A673 (cell line): Measurements from ENCODE around the gene SLC2A13. TPM values are rescaled to one million over a fixed set of nuclear protein-coding genes. Genes with fewer than 3 reads are reported as not detected.
A peak's percentile ranks its signal among the peaks of the same experiment; 100 is the strongest.

ENCODE experiments used
- BruUV-seq: library from RNA; stranded (reverse); fragments of 400-500 nt; replicated peaks from 2 replicates; lab custom pipeline; 2021; lab: Mats Ljungman, UMichigan
- CTCF ChIA-PET: fragments of 300-600 bp; sonication (Branson Sonifier 250); formaldehyde crosslinking; loops from one replicate; lab custom pipeline; 2022; ENCODE audit warnings: antibody characterized with exemption; lab: Charles Lee
- POLR2A ChIA-PET: fragments of 300-600 bp; sonication (Branson Sonifier 250); formaldehyde crosslinking; loops from one replicate; lab custom pipeline; 2022; ENCODE audit warnings: antibody characterized with exemption; ENCODE audit not compliant: low non-redundant PET; lab: Charles Lee
- DNase-seq: peaks from one replicate; pipeline ENCODE4 v3.0.0-alpha.2; 2015; ENCODE audit warnings: low spot score
- H3K27ac ChIP-seq: fragments of 200-600 bp; sonication (generic); 2 replicates; pipeline ENCODE4 v1.5.1; 2016; ENCODE audit warnings: mixed run types, low read depth, mild to moderate bottlenecking, mixed read lengths, antibody characterized with exemption, low read length; ENCODE audit not compliant: poor library complexity, severe bottlenecking
- H3K27me3 ChIP-seq: fragments of 200-600 bp; sonication (generic); replicated peaks from 2 replicates; pipeline ENCODE4 v1.6.1; 2017; ENCODE audit warnings: mixed run types, low read depth, mild to moderate bottlenecking, mixed read lengths, antibody characterized with exemption, low read length; ENCODE audit not compliant: insufficient read depth, poor library complexity
- H3K36me3 ChIP-seq: fragments of 200-600 bp; sonication (generic); 2 replicates; pipeline ENCODE4 v1.6.1; 2016; ENCODE audit warnings: mixed run types, mild to moderate bottlenecking, mixed read lengths, antibody characterized with exemption, low read length; ENCODE audit not compliant: insufficient read depth, poor library complexity, severe bottlenecking
- H3K4me1 ChIP-seq: fragments of 200-600 bp; sonication (generic); 2 replicates; pipeline ENCODE4 v1.6.1; 2017; ENCODE audit warnings: mixed run types, mild to moderate bottlenecking, mixed read lengths, antibody characterized with exemption, low read length; ENCODE audit not compliant: insufficient read depth, poor library complexity, severe bottlenecking
- H3K4me3 ChIP-seq: fragments of 200-600 bp; sonication (generic); 2 replicates; pipeline ENCODE4 v1.5.1; 2016; ENCODE audit warnings: low read depth, mixed run types, mild to moderate bottlenecking, mixed read lengths, low read length; ENCODE audit not compliant: poor library complexity, severe bottlenecking
- H3K9me3 ChIP-seq: fragments of 200-600 bp; sonication (generic); 2 replicates; pipeline ENCODE4 v1.6.1; 2016; ENCODE audit warnings: mixed run types, low read depth, mild to moderate bottlenecking, mixed read lengths, antibody characterized with exemption, low read length; ENCODE audit not compliant: poor library complexity, severe bottlenecking
- CTCF ChIP-seq: fragments of 300-800, 200-600 bp; sonication (generic); conservative IDR thresholded peaks from 2 replicates; pipeline ENCODE4 v1.5.1; 2017; ENCODE audit warnings: low read depth, mild to moderate bottlenecking, antibody characterized with exemption, low read length, moderate library complexity, mixed read lengths
- EZH2 ChIP-seq: fragments of 200-600 bp; sonication (generic); IDR thresholded peaks from 2 replicates; pipeline ENCODE4 v1.6.1; 2017; ENCODE audit warnings: borderline replicate concordance, low read depth, mild to moderate bottlenecking, mixed read lengths, antibody characterized with exemption, low read length; ENCODE audit not compliant: poor library complexity, severe bottlenecking
- intact Hi-C: fragments of 100-400 bp; cut with micrococcal nuclease; formaldehyde crosslinking; loops from one replicate; pipeline ENCODE4 v1.10.0; 2022; ENCODE audit not compliant: unreplicated experiment
- total RNA-seq: library from RNA; stranded (reverse); gene quantifications from 2 replicates; pipeline ENCODE4 v1.2.3, GENCODE V29; 2021

Gene SLC2A13
- total RNA-seq, 1 experiment from 2014 or later: 9.1 TPM

GRCh38 chr12:39915249-39915648, 190.6 kb downstream of the SLC2A13 start:
- intact Hi-C loops: no loop called here
- BruUV-seq: no TSS peak
- POLR2A ChIA-PET: no interaction called here

DNA sequence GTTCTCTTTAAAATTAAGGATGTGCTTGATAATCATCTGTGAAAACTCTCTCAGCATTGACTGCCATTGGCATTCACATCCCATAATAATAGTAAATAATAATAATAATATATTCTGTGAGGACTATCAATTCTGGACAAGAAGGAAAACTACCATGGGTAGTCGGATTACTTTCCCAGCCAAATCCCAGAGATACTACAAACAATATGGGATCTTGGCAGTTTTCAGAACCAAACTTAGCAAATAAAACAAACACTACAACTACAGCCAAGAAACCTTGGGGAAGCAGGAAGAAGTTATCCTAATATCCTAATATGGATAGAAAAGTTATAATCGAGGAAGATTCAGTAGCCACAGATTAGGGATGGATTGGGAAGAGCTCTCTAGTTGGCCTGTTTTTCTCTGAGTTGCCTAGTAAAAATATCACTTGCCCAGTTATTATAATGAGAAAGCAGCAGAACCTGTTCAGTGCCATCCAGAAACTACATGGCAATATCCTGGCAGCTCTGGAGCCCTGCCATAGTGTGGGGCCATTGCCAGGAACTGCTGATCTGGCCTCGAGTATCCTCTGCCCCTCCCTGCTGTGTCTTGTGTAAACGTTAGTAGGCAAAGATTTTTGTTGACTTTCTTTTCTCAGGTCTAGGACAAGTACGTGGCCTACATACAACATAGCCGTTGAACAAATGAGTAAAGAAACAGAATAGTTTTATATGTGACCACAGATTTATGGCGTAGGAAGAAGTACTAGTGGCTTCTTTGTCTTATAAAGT, 193.5 kb downstream of the SLC2A13 start:
- intact Hi-C loops: no loop called here
- POLR2A ChIA-PET: no interaction called here
- Histone ChIP-seq H3K36me3 (no peaks in the 10 kb centered on the region), H3K27me3 (no peaks in the 10 kb centered on the region), H3K27ac (no peak overlapping the region), H3K9me3 (no peaks in the 10 kb centered on the region), H3K4me1 (peaks cover 9% of the 10 kb centered on the region), H3K4me3 (no peak overlapping the region)
- TF ChIP-seq EZH2 (no peak), CTCF (no peak)
- BruUV-seq: no TSS peak
- no peak for DNase-seq
- CTCF ChIA-PET: no interaction called here

More at GRCh38 chr12:39915249-39915648, 190.6 kb downstream of the SLC2A13 start:
- no peak for TF ChIP-seq EZH2
- TF ChIP-seq CTCF: no peak
- Histone ChIP-seq H3K4me3 (no peak overlapping the region), H3K27me3 (no peaks in the 10 kb centered on the region), H3K9me3 (no peaks in the 10 kb centered on the region), H3K27ac (no peak overlapping the region), H3K36me3 (no peaks in the 10 kb centered on the region), H3K4me1 (peaks cover 9% of the 10 kb centered on the region)
- peak; percentile 68 for DNase-seq
- CTCF ChIA-PET: no interaction called here

DNA sequence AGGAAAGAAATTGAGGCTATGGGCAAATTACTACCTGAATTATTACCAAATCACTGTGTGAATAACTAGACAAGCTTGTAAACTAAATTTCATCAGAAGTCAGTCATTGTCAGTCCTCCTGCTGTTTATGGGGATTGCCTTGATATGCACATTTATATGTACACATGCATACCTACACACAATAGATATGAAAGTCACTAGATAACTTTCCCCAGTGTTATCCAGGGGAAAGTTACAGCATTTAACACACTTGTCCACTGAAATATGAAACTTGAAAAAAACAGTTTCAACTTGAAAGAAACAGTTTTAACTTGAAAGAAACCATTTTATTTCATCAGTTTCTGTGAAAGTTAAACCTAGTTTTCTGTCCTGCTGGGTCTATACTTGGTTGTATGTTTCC, 199.6 kb downstream of the SLC2A13 start:
- no TSS peak for BruUV-seq
- Histone ChIP-seq H3K9me3 (no peaks in the 10 kb centered on the region), H3K27me3 (no peaks in the 10 kb centered on the region), H3K4me3 (no peak overlapping the region), H3K27ac (no peak overlapping the region), H3K4me1 (no peaks in the 10 kb centered on the region), H3K36me3 (no peaks in the 10 kb centered on the region)
- intact Hi-C loops: no loop called here
- CTCF ChIA-PET: interaction anchor here (0.6 kb wide), 1 partner anchor 19 kb away, joined by 5 read pairs; no protein-coding TSS in a partner anchor
- no peak for DNase-seq
- POLR2A ChIA-PET: no interaction called here
- no peak for TF ChIP-seq CTCF
- no peak for TF ChIP-seq EZH2
